LNCaP clone FGC (cell line): ENCODE data around the gene UBR3.
A peak's percentile ranks its signal among the peaks of the same experiment; 100 is the strongest.
"Not testable (repeated sequence)": the region's sequence is repeated elsewhere in the genome, so short reads cannot be mapped to it uniquely, and the experiment has no call there.

Experiments
- DNase-seq: peaks from one replicate; pipeline ENCODE4 v3.0.0-alpha.2; 2011; ENCODE audit warnings: low read depth
- H3K4me3 ChIP-seq: 2 replicates; pipeline ENCODE4 v1.5.1; 2011; ENCODE audit warnings: mild to moderate bottlenecking, low read depth, low read length, control low read depth
- CTCF ChIP-seq: IDR thresholded peaks from 2 replicates; pipeline ENCODE4 v1.5.1; 2012; ENCODE audit warnings: mild to moderate bottlenecking; ENCODE audit not compliant: control insufficient read depth, insufficient read depth; ENCODE audit errors: extremely low read depth

The UBR3 gene

GRCh38 chr2:169824373-169825333 lies 2.6 kb upstream of the UBR3 start, which contains the start of gene METTL5:
METTL5 (minus strand) TSS chr2:169824905; CDS start chr2:169824597, 308 bp downstream.
- H3K4me3 ChIP-seq, result peak within 1 kb of the TSS; percentile 68
- DNase-seq, result no peak
- TF ChIP-seq CTCF, result peak; percentile 99

- TF ChIP-seq CTCF, result no peak
- DNase-seq, result no peak
- peak overlapping the region; percentile 73 for H3K4me3 ChIP-seq
Measured at GRCh38 chr2:169828141-169828811, 1.0 kb downstream of the UBR3 start.

GRCh38 chr2:169834401-169834800 lies 7.1 kb downstream of the UBR3 start:
- H3K4me3 ChIP-seq, result no peak overlapping the region
- no peak for TF ChIP-seq CTCF
- DNase-seq, result no peak

- TF ChIP-seq CTCF, result no peak
- DNase-seq, result no peak
- H3K4me3 ChIP-seq, result no peak overlapping the region
Measured at GRCh38 chr2:169838743-169839489, 11.7 kb downstream of the UBR3 start.

GRCh38 chr2:169839954-169840746 lies 12.9 kb downstream of the UBR3 start:
- no peak overlapping the region for H3K4me3 ChIP-seq
- TF ChIP-seq CTCF, result no peak
- DNase-seq, result no peak

GRCh38 chr2:169840747-169841142 lies 13.5 kb downstream of the UBR3 start:
- no peak overlapping the region for H3K4me3 ChIP-seq
- TF ChIP-seq CTCF, result no peak
- DNase-seq, result no peak

GRCh38 chr2:169841625-169842024 lies 14.4 kb downstream of the UBR3 start:
- DNase-seq, H3K4me3 ChIP-seq: not testable (repeated sequence)
